ENCODE data around the gene B3GNT2. TPM values are rescaled to one million over a fixed set of nuclear protein-coding genes. Genes with fewer than 3 reads are reported as not detected.

Gene B3GNT2
- total RNA-seq, 1 experiment from 2014 or later = 32.2 TPM

GRCh38 chr2:62207491-62207890 is 11.6 kb downstream of the B3GNT2 start:
- ChIA-PET CTCF (no interaction called here), POLR2A (no interaction called here)
- Mint-ChIP-seq H3K9me3 (no peaks in the 10 kb centered on the region), H3K36me3 (no peaks in the 10 kb centered on the region; the same call in 1 of the 2 replicates), H3K27me3 (ENCODE audit: low read depth) (no peaks in the 10 kb centered on the region), H3K27ac (no peak overlapping the region), H3K4me3 (no peak overlapping the region), H3K4me1 (peaks cover 80% of the 10 kb centered on the region)
- TF ChIP-seq USF1 (CRISPR knock-in tag; IDR thresholded peaks at IDR 0.05) (no peak), MYBL2 (CRISPR knock-in tag; IDR thresholded peaks at IDR 0.05) (no peak)
- ATAC-seq = no peak
- no peak for DNase-seq (ENCODE audit: low spot score)

GRCh38 chr2:62208074-62208757 is 12.3 kb downstream of the B3GNT2 start:
- no peaks in the 10 kb centered on the region for H3K9me3 Mint-ChIP-seq
- H3K36me3 Mint-ChIP-seq = no peaks in the 10 kb centered on the region; the same call in 1 of the 2 replicates
- H3K4me3 Mint-ChIP-seq = no peak overlapping the region
- peak overlapping the region; percentile 6; the same call in 1 of the 2 replicates for H3K27ac Mint-ChIP-seq
- H3K27me3 Mint-ChIP-seq (ENCODE audit: low read depth) = no peaks in the 10 kb centered on the region
- ChIA-PET POLR2A (no interaction called here), CTCF (no interaction called here)
- ATAC-seq = no peak
- H3K4me1 Mint-ChIP-seq = peaks cover 73% of the 10 kb centered on the region
- no peak for TF ChIP-seq NR1H2 (CRISPR knock-in tag; IDR thresholded peaks at IDR 0.05)
- TF ChIP-seq NR3C1 (CRISPR knock-in tag; conservative IDR thresholded peaks at IDR 0.05; ENCODE audit: low read depth) = no peak
- TF ChIP-seq TCF7 (CRISPR knock-in tag; IDR thresholded peaks at IDR 0.05; ENCODE audit: low read depth) = no peak
- TF ChIP-seq JAZF1 (CRISPR knock-in tag; IDR thresholded peaks at IDR 0.05) = no peak
- TF ChIP-seq ZNF281 (CRISPR knock-in tag; IDR thresholded peaks at IDR 0.05) = no peak
- no peak for TF ChIP-seq IRF1 (CRISPR knock-in tag; IDR thresholded peaks at IDR 0.05)
- no peak for TF ChIP-seq AFF4 (CRISPR knock-in tag; IDR thresholded peaks at IDR 0.05; ENCODE audit: borderline replicate concordance)
- TF ChIP-seq RELA (CRISPR knock-in tag; IDR thresholded peaks at IDR 0.05; ENCODE audit: borderline replicate concordance) = no peak
- TF ChIP-seq CBFB (CRISPR knock-in tag; IDR thresholded peaks at IDR 0.05; ENCODE audit: low read depth) = no peak
- no peak for TF ChIP-seq ZNF138 (CRISPR knock-in tag; conservative IDR thresholded peaks at IDR 0.05)
- no peak for TF ChIP-seq ZNF423 (CRISPR knock-in tag; IDR thresholded peaks at IDR 0.05)
- no peak for TF ChIP-seq TEAD1 (CRISPR knock-in tag; IDR thresholded peaks at IDR 0.05)
- TF ChIP-seq E2F4 (CRISPR knock-in tag; IDR thresholded peaks at IDR 0.05; ENCODE audit: borderline replicate concordance, low read depth) = no peak
- TF ChIP-seq SOX15 (CRISPR knock-in tag; IDR thresholded peaks at IDR 0.05) = no peak
- TF ChIP-seq ERG (CRISPR knock-in tag; IDR thresholded peaks at IDR 0.05) = no peak
- TF ChIP-seq ZNF219 (CRISPR knock-in tag; IDR thresholded peaks at IDR 0.05; ENCODE audit: borderline replicate concordance) = no peak
- DNase-seq (ENCODE audit: low spot score) = no peak

Data from WTC11 (cell line).